Measurements from ENCODE around the gene DCDC2C.

DCDC2C gene

DNA sequence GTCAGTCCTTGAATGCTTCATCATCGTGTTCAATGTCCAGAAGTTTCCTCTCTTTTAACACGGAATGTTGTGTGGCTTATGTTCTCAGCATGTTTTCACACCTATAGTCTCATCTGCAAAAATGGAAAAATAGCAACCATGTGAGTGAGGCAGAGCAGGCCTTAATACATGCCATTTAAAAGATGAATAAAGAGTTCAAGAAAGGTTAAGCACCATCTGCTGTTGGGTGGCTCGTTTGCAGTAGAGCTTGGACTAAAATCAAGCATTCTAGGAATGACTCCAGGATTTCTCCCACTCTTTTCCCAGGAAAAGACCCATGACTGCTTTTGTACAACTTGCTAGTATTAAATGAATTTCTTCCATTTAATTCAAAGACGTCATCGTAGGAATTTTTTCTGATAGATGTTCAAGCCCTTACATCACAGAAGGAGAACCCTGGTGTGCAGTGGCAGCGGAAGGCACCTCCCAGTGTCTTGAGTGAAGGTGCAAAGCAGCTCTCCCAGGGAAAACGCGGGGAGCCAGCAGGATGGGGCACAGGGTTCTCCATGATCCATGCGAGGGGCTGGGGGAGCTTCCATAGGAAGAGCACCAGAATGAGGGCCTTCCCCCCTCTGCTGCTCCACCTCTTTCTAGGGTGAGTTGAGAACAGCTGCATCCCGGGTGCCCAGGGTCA, 9.6 kb downstream of the DCDC2C start:
- FAIRE-seq, result no peak

DNA sequence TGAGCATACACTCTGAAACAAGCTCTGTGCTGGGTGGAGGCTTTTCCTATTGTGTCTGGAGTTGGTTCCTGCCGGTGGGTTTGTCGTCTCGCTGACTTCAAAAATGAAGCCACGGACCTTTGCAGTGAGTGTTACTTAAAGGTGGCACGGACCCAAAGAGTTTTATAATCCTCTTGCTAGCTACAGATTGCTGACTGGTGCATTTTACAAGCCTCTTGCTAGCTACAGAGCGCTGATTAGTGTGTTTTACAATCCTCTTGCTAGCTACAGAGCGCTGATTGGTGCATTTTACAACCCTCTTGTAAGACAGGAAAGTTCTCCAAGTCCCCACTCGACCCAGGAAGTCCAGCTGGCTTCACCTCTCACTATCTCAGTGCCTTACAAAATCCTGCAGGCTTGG, 15.3 kb downstream of the DCDC2C start:
- FAIRE-seq, result no peak

DNA sequence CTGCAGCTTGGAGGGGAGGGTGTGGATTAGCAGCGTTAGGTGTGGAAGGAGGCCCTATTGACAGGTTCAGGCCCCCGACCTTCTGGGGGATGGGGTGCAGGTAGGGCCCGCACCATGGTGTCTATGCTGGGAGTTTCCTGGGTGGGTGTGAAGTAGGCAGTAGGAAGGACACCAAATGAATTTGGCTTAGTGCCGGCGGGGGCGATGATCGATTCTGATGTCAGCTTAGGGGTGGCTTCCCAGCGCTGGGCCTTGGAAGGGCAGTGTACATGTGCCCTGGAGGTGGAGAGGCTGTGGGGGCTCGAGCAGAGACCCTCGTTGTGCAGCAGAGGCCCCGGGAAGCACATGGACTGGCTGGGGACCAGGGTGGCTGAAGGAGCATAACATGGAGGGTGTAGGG, 21.6 kb downstream of the DCDC2C start:
- no peak for FAIRE-seq

DNA sequence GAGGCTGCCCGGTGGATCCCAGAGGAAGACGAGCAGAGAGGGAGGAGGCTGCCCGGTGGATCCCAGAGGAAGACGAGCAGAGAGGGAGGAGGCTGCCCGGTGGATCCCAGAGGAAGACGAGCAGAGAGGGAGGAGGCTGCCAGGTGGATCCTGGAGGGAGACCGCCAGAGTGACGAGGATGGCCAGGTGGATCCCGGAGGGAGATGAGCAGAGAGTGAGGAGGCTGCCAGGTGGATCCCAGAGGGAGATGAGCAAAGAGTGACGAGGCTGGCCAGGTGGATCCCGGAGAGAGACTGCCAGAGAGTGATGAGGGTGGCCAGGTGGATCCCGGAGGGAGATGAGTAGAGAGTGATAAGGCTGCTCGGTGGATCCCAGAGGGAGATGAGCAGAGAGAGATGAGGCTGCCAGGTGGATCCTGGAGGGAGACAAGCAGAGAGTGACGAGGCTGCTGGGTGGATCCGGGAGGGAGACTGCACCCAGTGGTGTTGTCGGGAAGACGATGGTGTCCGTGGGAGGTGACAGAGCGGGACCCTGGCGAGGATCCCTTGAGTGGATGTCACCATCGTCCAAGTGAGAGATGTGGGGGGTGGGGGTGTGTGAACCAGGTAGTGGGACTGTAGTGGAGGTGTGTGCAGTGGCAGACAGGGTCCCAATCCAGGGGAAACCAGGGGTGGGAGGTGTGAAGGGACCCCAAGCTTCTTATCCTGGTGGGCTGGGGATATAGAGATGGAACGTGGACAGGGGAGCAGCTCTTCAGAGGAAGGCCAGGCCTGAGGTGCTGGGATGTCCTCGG, 22.3 kb downstream of the DCDC2C start:
- no peak for FAIRE-seq

DNA sequence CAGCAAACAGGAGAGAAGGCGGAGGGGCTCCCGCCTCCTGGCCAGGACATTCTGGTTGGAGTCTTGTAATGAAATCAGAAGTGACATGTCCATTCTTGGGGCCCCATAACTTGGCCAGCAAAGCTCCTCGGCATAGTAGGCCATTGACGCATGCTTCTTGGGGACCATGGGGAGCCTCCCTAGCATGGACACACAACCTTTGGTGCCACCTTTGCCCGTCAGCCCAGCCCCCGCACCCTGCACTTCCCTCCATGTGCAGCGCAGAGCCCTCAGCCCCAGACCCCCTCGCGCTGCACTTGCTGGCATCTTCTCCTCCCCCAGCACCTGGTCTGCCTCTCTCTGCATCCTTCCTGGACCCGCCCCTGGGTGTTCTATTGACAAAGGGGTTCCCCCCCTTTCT, 23.1 kb downstream of the DCDC2C start:
- FAIRE-seq, result no peak

DNA sequence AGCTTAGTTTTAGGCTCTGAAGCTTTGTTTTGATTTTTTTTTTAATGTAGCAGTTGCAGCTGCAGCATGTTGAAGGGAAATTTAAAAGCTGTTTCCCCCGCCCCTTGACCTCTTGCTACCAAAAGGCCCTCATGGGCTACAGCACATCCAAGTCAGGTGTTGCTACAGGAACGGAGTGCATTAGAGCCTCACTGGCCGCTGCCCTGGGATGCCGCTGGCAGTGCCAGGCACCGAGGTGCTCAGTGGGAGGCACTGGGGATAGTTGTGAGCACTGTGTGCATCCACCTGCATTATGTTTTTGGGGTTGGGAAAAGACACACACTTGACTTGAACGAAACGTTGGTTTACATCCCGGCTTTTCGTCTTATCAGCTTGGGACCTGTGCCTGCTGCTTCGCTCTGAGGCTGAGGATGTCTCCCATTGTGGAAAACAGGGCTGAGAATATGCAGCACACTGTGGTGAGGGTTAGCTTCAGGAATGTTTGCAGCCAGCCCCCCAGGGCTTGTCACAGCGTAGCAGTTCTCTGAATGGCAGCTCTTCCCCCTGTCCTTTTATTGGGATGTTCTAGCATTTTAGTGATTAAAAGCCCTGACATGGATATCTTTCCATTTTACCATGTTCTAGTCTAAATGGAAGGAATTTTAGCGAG, 24.1 kb downstream of the DCDC2C start:
- FAIRE-seq, result no peak

DNA sequence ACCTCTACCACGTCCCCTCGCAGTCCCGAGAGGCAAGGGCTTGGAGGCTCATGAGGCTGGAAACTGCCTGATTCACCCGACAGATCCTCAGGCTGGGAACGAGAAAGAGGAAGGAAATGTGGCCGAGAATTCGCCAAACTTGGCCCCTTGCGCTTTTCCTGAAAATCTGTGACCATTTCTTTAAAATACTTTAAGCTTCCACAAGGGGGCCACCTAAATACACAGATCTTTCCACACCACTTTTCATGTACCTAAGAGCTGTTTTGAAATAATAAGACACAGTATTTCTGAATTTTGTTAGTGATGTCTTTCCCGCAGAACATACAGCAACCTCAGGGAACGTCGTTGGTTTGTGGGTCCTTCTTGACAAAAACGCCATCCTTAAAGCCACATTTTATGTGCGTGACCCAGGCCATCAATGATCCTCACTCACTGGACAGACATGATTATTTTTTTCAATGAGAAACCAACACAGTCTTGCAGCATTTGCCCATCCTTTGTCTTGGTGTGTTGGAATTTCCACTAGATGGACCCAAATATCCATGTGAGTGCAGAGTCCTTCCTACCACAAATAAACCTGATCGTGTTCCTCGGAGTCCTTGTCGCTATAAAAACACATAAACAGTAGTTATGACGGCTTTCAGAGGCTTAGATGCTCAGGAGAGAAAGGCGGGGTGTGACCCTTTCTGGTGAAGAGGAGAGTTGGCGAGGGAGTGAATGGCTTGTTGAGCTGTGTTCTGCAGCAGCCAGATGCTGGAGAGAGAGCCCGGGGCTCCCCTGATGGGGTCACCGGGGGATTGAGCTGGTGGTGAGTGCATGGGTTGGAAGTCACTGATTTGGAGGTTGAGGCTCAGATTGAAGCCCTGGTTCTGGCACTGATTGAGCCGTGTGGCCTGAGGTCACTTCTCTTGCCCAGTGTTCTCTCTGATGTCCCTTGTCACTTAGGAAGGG, 25.0 kb downstream of the DCDC2C start:
- FAIRE-seq, result peak; percentile 82

DNA sequence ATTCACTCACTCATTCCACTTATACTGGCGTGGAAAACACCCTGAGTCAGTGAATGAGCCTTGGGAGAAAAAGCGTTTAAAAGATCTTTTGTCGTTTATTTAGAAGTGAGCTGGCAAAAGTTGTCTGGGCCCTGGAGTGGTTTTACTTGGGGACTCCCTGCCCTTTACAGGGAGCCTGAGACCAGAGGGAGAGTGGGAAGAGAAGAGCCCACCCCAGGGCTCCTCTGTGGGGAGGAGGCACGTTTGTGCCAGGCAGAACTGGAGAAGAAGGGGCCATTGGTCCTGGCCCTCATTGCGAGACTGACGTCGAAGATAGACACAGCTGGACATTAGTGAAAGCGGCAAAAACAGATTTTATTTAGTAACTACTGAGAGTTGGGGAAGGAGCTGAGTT, 25.7 kb downstream of the DCDC2C start:
- no peak for FAIRE-seq

DNA sequence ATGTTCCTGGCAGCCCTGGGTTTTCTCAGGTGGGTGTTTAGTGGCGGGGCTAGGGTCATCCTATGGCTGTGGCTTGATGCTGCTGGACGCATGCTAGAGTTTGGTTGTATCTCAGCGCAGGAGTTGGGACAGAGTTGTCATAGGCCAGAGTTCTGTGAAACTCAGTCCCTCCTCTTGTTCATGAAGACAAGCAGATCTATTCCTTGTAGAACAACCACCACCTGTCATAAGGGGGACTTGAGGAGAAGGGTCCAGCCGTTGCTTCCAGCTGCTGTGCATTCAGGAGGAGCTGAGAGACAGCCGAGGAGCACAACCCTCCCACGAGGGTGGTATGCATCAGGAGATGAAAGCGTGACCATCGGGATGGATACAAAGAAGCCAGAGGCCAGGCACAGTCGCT, 26.4 kb downstream of the DCDC2C start:
- no peak for FAIRE-seq

DNA sequence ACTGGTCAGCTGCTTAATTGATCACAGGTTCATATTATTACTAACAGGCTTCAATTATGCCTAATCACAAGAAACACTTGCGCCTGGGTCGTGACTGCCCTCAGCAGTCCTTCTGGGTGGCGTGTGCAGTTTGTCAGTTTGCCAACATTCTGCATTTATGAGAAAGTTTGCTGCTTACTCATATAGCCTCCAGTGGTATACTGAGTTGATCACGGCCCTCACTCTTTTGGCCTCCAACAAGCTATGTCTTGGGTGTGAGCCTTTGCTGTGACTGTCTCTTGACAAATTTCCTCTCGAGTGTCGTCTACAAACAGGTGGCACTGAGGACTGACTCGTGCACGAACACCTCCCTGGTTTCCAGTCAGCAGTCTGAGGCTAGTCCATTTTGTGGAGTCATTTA, 27.3 kb downstream of the DCDC2C start:
- FAIRE-seq, result no peak

DNA sequence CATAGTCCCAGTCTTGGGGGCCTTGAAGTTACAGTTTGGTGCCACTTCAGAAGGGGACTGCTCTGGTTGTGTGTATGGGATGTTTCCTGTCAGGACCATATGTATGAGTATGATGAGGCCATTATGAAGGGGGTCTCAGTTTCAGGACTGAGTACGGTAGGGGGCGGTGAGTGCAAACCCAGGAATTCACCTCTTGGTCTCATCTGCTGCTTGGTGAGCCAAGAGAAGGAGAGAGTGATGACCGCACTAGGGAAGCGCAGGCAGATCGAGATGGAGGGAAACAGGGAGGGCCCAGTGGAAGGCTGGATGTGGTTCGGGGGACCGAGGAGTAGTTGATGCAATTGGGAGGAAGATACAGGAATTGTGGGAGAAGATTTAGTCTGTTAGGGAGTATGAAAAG, 28.5 kb downstream of the DCDC2C start:
- no peak for FAIRE-seq

DNA sequence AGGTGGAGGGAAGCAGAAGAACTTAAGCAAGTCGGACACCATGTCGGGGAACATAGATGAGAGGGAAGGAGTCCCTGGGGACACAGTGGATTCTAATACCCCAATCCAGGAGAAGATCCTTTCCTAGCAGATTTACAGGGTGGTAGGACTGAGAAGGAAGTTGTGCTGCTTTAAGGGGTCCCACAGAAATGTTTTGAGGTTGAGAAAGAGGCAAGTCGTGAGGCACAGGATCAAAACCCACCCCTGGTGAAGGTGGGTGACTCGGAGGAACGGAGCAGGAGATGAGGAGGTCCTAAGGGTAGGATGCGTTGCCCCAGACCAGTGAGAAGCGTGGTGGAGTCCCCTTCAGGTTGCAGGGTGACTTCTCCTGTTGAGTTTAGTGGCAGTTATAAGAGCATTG, 32.7 kb downstream of the DCDC2C start:
- FAIRE-seq, result no peak

DNA sequence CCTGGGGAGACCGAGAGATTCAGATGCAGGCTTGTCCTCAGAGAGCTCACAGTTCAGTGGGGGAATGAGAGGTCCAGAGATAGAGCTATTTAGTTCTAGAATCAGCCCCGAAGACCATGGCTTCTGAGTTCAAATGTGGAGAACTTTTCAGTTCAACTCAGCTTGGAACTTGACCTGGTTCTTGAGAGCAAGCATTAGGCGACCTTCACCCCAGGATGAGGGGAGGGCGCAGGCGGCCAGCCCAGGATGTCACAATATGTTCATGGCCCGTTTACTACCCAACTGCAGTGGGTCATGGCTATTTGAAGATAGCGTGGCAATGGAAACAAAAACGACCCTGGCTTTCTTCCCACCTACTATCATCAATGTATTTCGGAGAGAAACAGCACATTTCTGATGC, 33.8 kb downstream of the DCDC2C start:
- FAIRE-seq, result no peak

DNA sequence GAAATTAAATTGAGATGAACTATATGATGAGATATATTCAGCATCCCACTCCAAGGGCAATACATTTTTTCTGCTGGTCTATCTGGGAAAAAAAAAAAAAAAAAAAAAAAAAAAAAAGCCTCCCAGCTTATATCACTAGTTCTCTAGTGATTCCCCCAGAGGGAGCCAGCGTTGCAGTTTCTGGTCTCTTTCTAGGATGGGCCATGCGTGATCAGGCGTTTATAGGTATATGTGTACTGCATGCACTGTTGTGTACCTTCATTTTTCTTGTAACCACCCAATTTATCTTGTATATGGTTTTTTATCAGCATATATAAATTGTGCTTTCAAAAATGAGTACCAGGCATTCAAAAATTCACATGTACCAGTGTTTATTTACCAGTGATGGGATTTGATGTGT, 35.1 kb downstream of the DCDC2C start:
- no peak for FAIRE-seq

DNA sequence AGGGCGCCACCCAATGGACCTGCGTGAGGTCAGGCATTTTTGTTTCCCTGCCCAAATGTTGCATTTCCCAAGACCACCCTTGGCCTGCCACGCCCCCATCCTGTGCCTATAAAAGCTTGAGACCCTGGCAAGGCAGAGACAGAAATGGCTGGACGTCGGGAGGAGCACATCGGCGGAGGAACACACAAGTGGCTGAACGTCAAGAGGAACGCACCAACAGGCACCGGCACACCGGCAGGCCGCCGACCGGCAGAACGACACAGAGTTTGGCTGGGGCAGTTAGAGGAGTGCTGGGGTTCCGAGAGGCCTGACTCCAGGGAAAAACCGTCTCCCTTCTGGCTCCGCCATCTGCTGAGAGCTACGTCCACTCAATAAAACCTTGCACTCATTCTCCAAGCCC, 35.9 kb downstream of the DCDC2C start:
- no peak for FAIRE-seq

DNA sequence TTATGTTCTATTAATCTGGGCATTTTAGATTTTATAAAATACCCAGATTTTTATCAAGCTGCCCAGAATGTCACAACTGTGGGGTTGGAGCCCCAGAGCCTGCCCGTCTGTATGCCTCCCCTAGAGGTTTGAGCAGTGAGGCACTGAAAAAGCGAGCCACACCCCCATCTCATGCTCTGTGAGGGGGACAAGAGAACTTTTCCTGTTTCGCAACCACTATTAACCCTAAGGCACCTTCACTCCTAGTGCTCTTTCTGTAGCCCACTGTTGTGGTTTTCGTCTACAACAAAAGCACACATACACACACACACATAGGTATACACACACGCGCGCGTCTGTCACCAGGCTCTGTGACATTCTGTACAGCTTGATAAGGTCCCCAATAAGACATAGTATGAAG, 38.0 kb downstream of the DCDC2C start:
- FAIRE-seq, result no peak

DNA sequence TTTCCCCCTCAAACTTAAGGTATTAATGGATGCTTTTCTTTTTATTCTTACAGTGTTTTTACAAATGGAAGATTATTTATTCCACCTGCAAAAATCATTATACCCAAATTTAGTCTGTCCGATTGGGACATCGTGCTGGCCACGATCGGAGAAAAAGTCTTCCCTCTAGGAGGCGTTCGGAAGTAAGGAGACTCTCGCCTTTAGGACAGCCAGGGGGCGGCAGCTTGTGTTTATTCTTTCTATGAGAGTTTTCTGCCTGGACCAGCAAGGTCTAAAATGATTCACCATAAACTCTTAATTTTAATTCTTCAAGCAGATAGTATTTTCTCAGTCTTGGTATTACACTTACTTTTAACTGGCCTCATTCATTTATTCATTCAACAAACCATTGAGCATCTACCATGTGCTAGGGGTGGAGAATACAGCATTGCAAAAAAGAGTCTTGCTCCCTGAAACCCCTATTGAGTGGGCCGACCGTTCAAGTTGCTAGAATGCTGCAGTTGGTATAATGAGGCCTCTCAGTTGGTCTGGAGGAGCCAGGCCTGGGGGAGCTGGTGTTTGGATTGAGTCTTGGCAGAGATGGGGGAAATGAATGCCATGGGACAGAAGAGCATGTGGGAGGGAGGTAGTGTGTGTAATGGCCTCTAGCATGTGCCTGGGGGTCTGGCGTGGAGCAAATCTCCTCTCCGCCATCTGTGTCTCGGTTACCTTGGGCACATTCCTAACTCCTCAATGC, 38.7 kb downstream of the DCDC2C start:
- FAIRE-seq, result no peak

DNA sequence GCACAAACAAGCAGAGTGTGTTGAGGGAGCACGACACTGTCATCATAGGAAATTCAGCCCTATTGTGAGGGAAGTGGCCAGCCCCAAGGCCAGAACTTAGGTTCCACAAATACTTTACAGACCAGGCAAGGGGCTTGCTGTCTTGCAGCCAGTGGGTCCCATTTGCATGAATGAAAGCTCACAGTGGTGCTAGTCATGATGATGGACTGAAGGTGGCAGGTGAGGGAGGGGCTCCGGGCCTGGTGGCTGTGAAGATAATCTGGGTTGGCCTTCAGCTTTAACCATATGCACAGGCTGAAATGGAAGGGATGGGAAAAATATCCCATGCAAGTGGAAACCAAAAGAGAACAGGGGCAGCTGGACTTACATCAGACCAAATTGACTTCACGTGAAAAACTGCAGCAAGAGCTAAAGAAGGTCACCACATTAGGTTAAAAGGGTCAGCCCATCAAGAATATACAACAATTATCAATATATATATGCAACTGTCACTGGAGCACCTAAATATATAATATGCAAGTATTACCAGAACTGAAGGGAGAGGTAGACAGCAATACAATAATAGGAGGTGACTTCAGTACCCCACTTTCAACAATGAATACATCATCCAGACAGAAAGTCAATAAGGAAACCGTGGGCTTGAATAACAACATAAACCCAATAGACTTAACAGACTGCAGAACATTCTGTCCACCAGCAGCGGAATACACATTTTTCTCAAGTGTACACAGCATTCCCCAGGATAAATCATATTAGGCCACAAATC, 39.6 kb downstream of the DCDC2C start:
- FAIRE-seq, result no peak

DNA sequence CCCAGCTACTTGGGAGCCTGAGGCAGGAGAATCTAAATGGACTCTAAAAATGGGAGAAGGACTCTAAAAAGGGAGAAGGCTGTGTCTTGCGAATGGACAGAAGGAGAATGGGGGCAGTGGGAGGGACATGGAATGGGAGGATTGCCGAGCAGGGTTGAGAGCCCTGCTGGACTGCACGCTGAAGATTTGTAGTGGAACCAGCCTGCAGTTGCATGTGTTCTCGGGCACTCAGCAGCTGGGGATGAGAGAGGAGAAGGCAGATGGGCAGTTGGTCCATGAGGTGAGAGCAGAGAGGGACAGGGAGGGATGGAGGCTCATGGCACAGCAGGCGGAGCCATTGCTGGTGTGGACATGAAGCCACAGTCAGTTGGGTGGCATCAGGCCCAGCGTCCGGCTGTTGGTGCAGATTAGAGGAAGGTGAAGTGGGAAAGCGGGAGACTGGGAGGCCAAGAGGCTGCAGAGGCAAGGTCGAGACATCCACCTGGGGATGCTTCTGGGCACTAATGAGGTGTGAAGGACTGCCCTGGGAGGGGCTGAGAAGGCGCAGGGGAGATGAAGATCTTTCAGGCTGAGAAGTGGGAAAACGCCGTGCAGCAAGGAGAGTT, 40.7 kb downstream of the DCDC2C start:
- FAIRE-seq, result no peak

DNA sequence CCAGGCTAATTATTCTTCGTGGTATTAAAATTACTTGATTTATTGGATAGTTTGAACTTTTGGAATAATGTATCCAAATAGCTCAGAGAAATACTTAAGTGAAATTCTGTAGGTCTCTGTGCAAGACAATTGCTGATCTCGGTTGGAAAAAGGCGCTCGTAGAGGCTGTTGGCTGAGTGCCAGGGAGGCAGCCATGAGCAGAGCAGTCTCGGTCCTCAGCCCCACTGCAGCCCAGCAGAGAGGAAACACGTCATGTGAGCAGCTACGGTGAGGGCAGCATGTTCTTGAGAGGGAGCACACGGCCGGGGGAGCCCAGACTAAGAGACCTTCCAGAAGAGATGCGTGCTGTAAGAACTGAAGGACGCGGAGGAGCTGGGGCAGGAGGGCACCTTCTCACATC, 42.5 kb downstream of the DCDC2C start:
- FAIRE-seq, result no peak

DNA sequence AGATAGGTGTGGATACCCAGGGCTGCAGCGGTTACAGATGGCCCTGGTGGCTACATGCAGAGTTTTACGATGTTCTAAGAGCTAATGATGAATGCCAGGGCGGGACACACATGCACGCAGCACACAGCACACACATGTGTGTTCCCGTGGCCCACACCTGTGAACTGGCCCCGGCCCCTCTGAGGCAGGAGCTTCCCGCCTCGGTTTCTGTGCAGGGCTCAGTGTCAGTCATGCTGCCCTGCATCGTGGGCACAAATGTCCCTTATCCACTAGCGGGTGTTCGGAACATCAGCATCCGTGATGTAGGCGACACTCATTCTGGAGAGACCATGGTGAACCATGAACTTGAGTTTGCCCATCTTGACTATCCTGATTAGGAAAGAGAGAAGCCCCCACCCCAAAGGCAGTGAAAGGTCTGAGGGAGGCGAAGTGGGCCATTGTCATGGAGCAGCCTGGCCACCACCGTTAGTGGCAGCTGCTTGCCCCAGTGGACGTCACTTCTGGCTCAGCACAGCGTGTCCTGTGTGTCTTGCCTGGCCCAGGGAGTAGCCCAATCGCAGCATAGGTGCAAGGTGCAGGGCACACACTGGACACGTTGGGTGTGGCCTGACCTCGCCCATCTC, 43.8 kb downstream of the DCDC2C start:
- no peak for FAIRE-seq

Data from islet of Langerhans (tissue), 1 donor.